ENCODE measurements around the gene ICAM4. TPM values are rescaled to one million over a fixed set of nuclear protein-coding genes. Genes with fewer than 3 reads are reported as not detected.

Gene ICAM4
- total and polyA plus RNA-seq, 2 of the 13 experiments (the other 11 are each of a cell fraction or from before 2014, with no cell fraction given) = 2.9 to 4.0 TPM

GRCh38 chr19:10270616-10271394 is 15.9 kb upstream of the ICAM4 start, which contains the start of gene ICAM1 (continued):
- TF ChIP-seq AHDC1 (CRISPR knock-in tag; IDR thresholded peaks at IDR 0.05; ENCODE audit: borderline replicate concordance) (peak; percentile 80), PITX1 (CRISPR knock-in tag; IDR thresholded peaks at IDR 0.05) (peak; percentile 65; the same call in 1 of the 2 replicates), ZNF496 (CRISPR knock-in tag; IDR thresholded peaks at IDR 0.05; ENCODE audit: insufficient replicate concordance) (no peak), ZFP37 (CRISPR knock-in tag; IDR thresholded peaks at IDR 0.05; ENCODE audit: borderline replicate concordance) (peak; percentile 83), MED1 (CRISPR knock-in tag; IDR thresholded peaks at IDR 0.05) (peak; percentile 92), ZFP36L1 (CRISPR knock-in tag; IDR thresholded peaks at IDR 0.05) (peak; percentile 86; the same call in 1 of the 2 replicates), GMEB1 (CRISPR knock-in tag; IDR thresholded peaks at IDR 0.05; ENCODE audit: borderline replicate concordance) (peak; percentile 65; the same call in 1 of the 2 replicates), ZNF501 (CRISPR knock-in tag; IDR thresholded peaks at IDR 0.05) (peak; percentile 90), TP53 (CRISPR knock-in tag; conservative IDR thresholded peaks at IDR 0.05) (no peak), ZSCAN29 (CRISPR knock-in tag; conservative IDR thresholded peaks at IDR 0.05) (peak; percentile 98), CBX2 (IDR thresholded peaks at IDR 0.05; ENCODE audit: low read depth, low read length) (no peak), CBX2 (CRISPR knock-in tag; IDR thresholded peaks at IDR 0.05; ENCODE audit: low read depth) (no peak), HMGXB4 (CRISPR knock-in tag; IDR thresholded peaks at IDR 0.05; ENCODE audit: borderline replicate concordance in 1 of 2, low read depth in 1 of 2) (0 out of 4 replicates have a peak, but pooled peaks of 1 of the 2 experiments have one; percentile 83), SRF (IDR thresholded peaks at IDR 0.05; ENCODE audit: low read depth, low read length) (no peak), GABPB1 (CRISPR knock-in tag; IDR thresholded peaks at IDR 0.05) (peak; percentile 90)
